CD14-positive monocyte (primary cell): ENCODE measurements around the gene C4orf36. TPM values are rescaled to one million over a fixed set of nuclear protein-coding genes. Genes with fewer than 3 reads are reported as not detected.

Experiments used
- DNase-seq, 3 donors: peaks; one replicate each; pipeline ENCODE4 v3.0.0-alpha.2; 2011 to 2022
- H2AFZ ChIP-seq: 2 replicates; pipeline ENCODE4 v1.6.0; 2012; ENCODE audit warnings: mild to moderate bottlenecking, low read depth, low read length, inconsistent platforms; ENCODE audit not compliant: insufficient read depth, poor library complexity, severe bottlenecking
- H3K27ac ChIP-seq, 2 donors: 1 replicate in 1 of 2; 2 replicates in 1 of 2; pipeline ENCODE4 v1.5.1; 2012 to 2013; ENCODE audit warnings: low read length in 2 of 2, control low read depth in 1 of 2, inconsistent platforms in 1 of 2, low read depth in 1 of 2, mild to moderate bottlenecking in 1 of 2
- H3K27me3 ChIP-seq, 2 donors: one replicate each; pipeline versions ENCODE4 v1.6.0 to v1.6.1; 2011 to 2013; ENCODE audit warnings: low read length in 2 of 2; ENCODE audit not compliant: control insufficient read depth in 2 of 2, insufficient read depth in 2 of 2
- H3K36me3 ChIP-seq, 2 donors: replicated peaks in 1 of 2; 1 replicate in 1 of 2; 2 replicates in 1 of 2; pipeline versions ENCODE4 v1.5.1 to v1.6.1; 2012 to 2013; ENCODE audit warnings: low read length in 2 of 2, control low read depth in 1 of 2, inconsistent platforms in 1 of 2, mild to moderate bottlenecking in 1 of 2; ENCODE audit not compliant: insufficient read depth in 2 of 2, control insufficient read depth in 1 of 2
- H3K4me1 ChIP-seq, 2 donors: 1 replicate in 1 of 2; 2 replicates in 1 of 2; pipeline versions ENCODE4 v1.5.1 to v1.6.1; 2012 to 2013; ENCODE audit warnings: low read length in 2 of 2, control low read depth in 1 of 2, inconsistent platforms in 1 of 2, mild to moderate bottlenecking in 1 of 2, moderate library complexity in 1 of 2; ENCODE audit not compliant: insufficient read depth in 2 of 2, control insufficient read depth in 1 of 2
- H3K4me2 ChIP-seq: replicated peaks from 2 replicates; pipeline ENCODE3; 2012; ENCODE audit warnings: low read length, moderate library complexity, mild to moderate bottlenecking; ENCODE audit not compliant: poor library complexity, severe bottlenecking; ENCODE audit errors: extremely low read depth
- H3K4me3 ChIP-seq, 3 experiments: fragments of 200-600 bp in 1 of 3; sonication (generic) in 1 of 3; replicated peaks in 1 of 3; 1 replicate in 2 of 3; 2 replicates in 1 of 3; pipeline ENCODE4 v1.5.1; 2011 to 2013; ENCODE audit warnings: low read length in 3 of 3, mild to moderate bottlenecking in 3 of 3, control low read depth in 2 of 3, low read depth in 2 of 3, inconsistent platforms in 1 of 3, moderate library complexity in 1 of 3
- H3K79me2 ChIP-seq: 2 replicates; pipeline ENCODE4 v1.6.0; 2012; ENCODE audit warnings: mild to moderate bottlenecking, control low read depth, inconsistent platforms, low read length, moderate library complexity; ENCODE audit not compliant: insufficient read depth
- H3K9ac ChIP-seq: 2 replicates; pipeline ENCODE4 v1.6.0; 2017; ENCODE audit warnings: low read length, mild to moderate bottlenecking; ENCODE audit not compliant: insufficient read depth, poor library complexity, severe bottlenecking
- H3K9me3 ChIP-seq, 2 donors: replicated peaks in 1 of 2; 1 replicate in 1 of 2; 2 replicates in 1 of 2; pipeline versions ENCODE4 v1.5.1 to v1.6.1; 2012 to 2013; ENCODE audit warnings: low read length in 2 of 2, control low read depth in 1 of 2; ENCODE audit not compliant: control insufficient read depth in 1 of 2, insufficient read depth in 1 of 2
- H4K20me1 ChIP-seq: 2 replicates; pipeline ENCODE4 v1.6.0; 2012; ENCODE audit warnings: mild to moderate bottlenecking, low read length, control low read depth, moderate library complexity; ENCODE audit not compliant: insufficient read depth
- H3K27ac Mint-ChIP-seq, 7 donors: one replicate each; pipeline ENCODE4 v1.8.0; 2020; ENCODE audit warnings: mild to moderate bottlenecking in 7 of 7, mixed read lengths in 7 of 7, moderate library complexity in 6 of 7, inconsistent platforms in 2 of 7
- H3K27me3 Mint-ChIP-seq, 3 donors: one replicate each; pipeline ENCODE4 v1.8.0; 2021 to 2022; ENCODE audit warnings: low read depth in 3 of 3, mild to moderate bottlenecking in 3 of 3, mixed read lengths in 3 of 3, moderate library complexity in 3 of 3, inconsistent platforms in 1 of 3
- H3K36me3 Mint-ChIP-seq, 2 donors: one replicate each; pipeline ENCODE4 v1.8.0; 2020; ENCODE audit warnings: mixed read lengths in 2 of 2, inconsistent platforms in 1 of 2, mild to moderate bottlenecking in 1 of 2
- H3K4me1 Mint-ChIP-seq: one replicate; pipeline ENCODE4 v1.8.0; 2020; ENCODE audit warnings: mild to moderate bottlenecking, mixed read lengths
- H3K4me3 Mint-ChIP-seq, 2 donors: one replicate each; pipeline ENCODE4 v1.8.0; 2020; ENCODE audit warnings: mild to moderate bottlenecking in 2 of 2, mixed read lengths in 2 of 2, moderate library complexity in 1 of 2
- H3K9me3 Mint-ChIP-seq, 7 donors: one replicate each; pipeline ENCODE4 v1.8.0; 2020 to 2022; ENCODE audit warnings: mixed read lengths in 7 of 7, mild to moderate bottlenecking in 6 of 7, moderate library complexity in 6 of 7, inconsistent platforms in 2 of 7
- CTCF ChIP-seq: fragments of 200-600 bp; IDR thresholded peaks from one replicate; pipeline ENCODE4 v1.8.0; 2022; ENCODE audit warnings: antibody characterized with exemption, mild to moderate bottlenecking
- WGBS: methylation state at CpG from one replicate; pipeline ENCODE4 v1.1.5; 2013; ENCODE audit warnings: missing lambda C conversion rate; ENCODE audit not compliant: insufficient coverage; 5-methylcytosine and 5-hydroxymethylcytosine counted together
- intact Hi-C, 2 donors: fragments of 100-400 bp; cut with micrococcal nuclease; formaldehyde crosslinking; loops; one replicate each; pipeline versions ENCODE4 v1.15.0 to v1.15.1; 2023
- polyA plus RNA-seq, 3 donors: library from polyadenylated mRNA; depleted of rRNA in 1 of 3; unstranded in 2 of 3; stranded (reverse) in 1 of 3; fragments of 300-500 nt in 2 of 3; fragments of >200 nt in 1 of 3; fragmentation: Illumina TruSeq in 2 of 3; gene quantifications; 1 replicate in 2 of 3; 2 replicates in 1 of 3; pipeline ENCODE4 v1.2.3, GENCODE V29; 2012 to 2021

C4orf36 gene
- polyA plus RNA-seq, 3 donors = 0.14 TPM; not detected in 2

- WGBS = no CpG with 5 or more reads among the region's 2 CpGs
- no peak for TF ChIP-seq CTCF
- no peak overlapping the region for H3K9ac ChIP-seq
- H3K27me3 ChIP-seq = no peaks in the 10 kb centered on the region
- H3K4me2 ChIP-seq = peak overlapping the region; percentile 14
- H3K9me3 ChIP-seq = no peaks in the 10 kb centered on the region
- Mint-ChIP-seq H3K27me3 (no peaks in the 10 kb centered on the region), H3K4me1 (peaks cover 44% of the 10 kb centered on the region), H3K4me3 (no peak overlapping the region), H3K27ac (peak overlapping the region; percentile 81 to 95 (median 89)), H3K36me3 (peaks cover 4 to 12% of the 10 kb centered on the region in 2 donors), H3K9me3 (peaks cover 0 to 3% (median 0%) of the 10 kb centered on the region in 7 donors)
- H2AFZ ChIP-seq = no peak overlapping the region
- H3K27ac ChIP-seq = peak overlapping the region; percentile 9 to 68
- H3K4me1 ChIP-seq = peaks cover 25% of the 10 kb centered on the region in 2 donors
- H4K20me1 ChIP-seq = no peaks in the 10 kb centered on the region
- no peak overlapping the region for H3K4me3 ChIP-seq
- intact Hi-C loops = loop anchor here in 1 of 2 donors (10.0 kb wide), 1 partner anchor 307 kb away; no protein-coding TSS in a partner anchor
- DNase-seq = peak; percentile 82 to 91 (median 87)
- no peaks in the 10 kb centered on the region for H3K79me2 ChIP-seq
- H3K36me3 ChIP-seq = no peaks in the 10 kb centered on the region
Observed at GRCh38 chr4:86927843-86928395, 35.7 kb upstream of the C4orf36 start.

- no peak overlapping the region for H2AFZ ChIP-seq
- no peak overlapping the region for H3K4me3 ChIP-seq
- Mint-ChIP-seq H3K9me3 (peaks cover 0 to 3% (median 0%) of the 10 kb centered on the region in 7 donors), H3K4me3 (no peak overlapping the region), H3K27me3 (no peaks in the 10 kb centered on the region), H3K36me3 (peaks cover 4 to 12% of the 10 kb centered on the region in 2 donors), H3K4me1 (peaks cover 56% of the 10 kb centered on the region), H3K27ac (peak overlapping the region in 5 of 7 donors; percentile 2 to 95 (median 89))
- intact Hi-C loops = loop anchor here in 1 of 2 donors (10.0 kb wide), 1 partner anchor 308 kb away; no protein-coding TSS in a partner anchor
- 95% methylated on average over 2 of the region's 6 CpGs for WGBS
- TF ChIP-seq CTCF = no peak
- peaks cover 31 to 38% of the 10 kb centered on the region in 2 donors for H3K4me1 ChIP-seq
- no peak for DNase-seq
- H3K36me3 ChIP-seq = no peaks in the 10 kb centered on the region
- H3K27me3 ChIP-seq = no peaks in the 10 kb centered on the region
- peak overlapping the region in 1 of 2 donors; percentile 15 for H3K27ac ChIP-seq
- H3K4me2 ChIP-seq = no peak overlapping the region
- H3K9ac ChIP-seq = no peak overlapping the region
- H4K20me1 ChIP-seq = no peaks in the 10 kb centered on the region
- H3K79me2 ChIP-seq = no peaks in the 10 kb centered on the region
- H3K9me3 ChIP-seq = no peaks in the 10 kb centered on the region
Observed at GRCh38 chr4:86926435-86927086, 34.3 kb upstream of the C4orf36 start.
